ENCODE data around the gene RGS19. TPM values are rescaled to one million over a fixed set of nuclear protein-coding genes. Genes with fewer than 3 reads are reported as not detected.

Gene RGS19
- polyA plus RNA-seq, 3 donors, result 3.8 to 5.4 (median 4.8) TPM

DNA sequence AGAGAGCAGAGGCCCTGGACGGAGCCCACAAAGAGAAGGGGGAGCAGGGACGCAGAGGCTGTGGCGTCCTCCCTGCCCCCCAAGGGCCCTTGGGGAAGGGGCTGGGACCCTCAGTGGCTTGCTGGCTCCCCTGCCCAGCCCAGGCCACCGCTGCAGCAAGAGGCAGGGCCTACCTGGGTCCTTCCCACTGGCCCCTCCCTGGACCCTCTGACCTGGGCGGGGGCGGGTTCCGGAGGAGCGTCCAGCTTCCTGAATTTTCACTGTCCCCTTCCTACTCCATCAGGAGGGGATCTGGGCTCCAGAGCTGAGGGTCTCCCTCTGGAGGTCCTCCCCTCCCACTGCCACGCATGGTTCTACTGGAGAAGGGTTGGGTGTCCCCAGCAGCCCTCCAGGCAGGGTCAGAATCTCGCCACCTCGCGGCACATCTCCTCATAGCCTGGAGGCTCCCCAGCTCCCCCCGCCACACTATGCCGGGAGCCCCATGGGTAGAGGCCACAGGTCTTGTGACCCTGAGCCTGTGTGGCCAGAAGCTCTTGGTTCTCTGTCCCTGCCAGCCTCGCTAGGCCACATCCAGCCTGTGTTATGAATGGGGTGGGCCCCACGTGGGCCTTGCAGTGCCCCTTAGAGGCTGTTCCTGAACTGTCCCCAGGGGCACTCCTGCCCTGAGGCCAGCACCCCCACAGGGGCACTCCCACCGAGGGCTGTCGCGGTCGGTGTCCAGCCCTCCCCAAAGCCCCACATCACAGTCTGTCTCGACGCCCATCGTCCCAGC, 28.9 kb downstream of the RGS19 start:
- DNase-seq (ENCODE audit: low read depth in 3 of 3, low spot score in 2 of 3), result no peak

DNA sequence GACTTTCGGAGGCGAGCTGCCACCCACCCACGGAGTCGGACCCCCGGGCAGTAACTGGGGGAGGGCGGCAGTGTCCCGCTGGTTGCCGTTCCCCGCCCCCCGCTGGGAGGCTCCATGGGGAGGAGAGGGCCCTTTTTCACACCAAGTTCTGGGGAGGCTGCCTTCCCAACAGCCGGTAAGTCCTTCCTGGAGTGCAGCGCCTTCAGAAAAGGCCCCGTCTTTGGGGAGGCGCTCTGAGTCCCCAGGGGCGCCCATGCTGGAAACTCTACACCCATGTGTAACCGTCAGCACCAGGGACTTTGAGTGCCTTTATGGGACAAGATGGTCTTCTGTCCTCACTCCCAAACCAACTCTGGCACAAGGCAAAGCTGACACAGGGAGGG, 29.4 kb downstream of the RGS19 start:
- DNase-seq (ENCODE audit: low read depth in 3 of 3, low spot score in 2 of 3), result no peak

DNA sequence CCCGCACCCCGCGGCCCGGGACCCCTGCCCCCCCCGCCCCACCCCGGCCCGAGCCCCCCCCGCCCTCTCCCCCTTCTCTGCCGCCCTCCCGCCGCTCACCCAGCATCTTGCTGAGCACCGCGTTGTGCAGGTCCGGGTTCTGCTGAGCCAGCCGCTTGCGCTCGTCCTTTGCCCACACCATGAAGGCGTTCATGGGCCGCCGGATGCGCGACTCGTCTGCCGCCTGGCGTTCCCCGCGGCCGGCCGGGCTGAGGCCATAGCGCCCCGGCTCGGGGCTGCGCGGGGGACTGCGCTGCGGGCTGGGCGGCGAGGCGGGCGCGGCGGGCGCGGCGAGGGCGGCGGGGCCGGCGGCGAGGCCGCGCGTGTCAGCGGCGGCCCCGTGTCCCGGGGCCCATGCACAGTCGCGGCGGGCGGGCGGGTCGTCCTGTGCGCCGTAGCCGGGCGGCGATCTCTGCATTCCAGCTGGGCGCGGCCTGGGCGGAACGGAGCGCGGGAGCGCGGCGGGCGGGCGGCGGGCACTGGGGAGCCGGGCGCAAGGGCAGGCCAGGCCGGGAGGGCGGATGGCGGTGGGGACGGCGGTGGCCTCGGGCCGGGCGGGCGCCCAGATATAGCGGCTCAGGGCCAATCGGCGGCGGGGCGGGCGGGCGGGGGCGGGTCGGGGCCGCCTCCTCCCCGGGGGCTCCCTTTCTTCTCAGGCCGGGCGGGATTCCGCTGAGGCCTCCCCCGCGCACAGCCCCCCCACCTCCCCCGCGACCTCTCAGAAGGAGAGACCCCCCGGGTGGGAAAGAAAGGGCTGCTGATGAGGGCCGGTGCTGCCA, 30.0 kb downstream of the RGS19 start, which contains the start of gene SOX18:
Gene SOX18, minus strand, starts transcription at position 580 of the 818 bp plus-strand sequence. Its CDS starts 123 bp downstream, at position 457.
- no peak for DNase-seq (ENCODE audit: low read depth in 3 of 3, low spot score in 2 of 3)

DNA sequence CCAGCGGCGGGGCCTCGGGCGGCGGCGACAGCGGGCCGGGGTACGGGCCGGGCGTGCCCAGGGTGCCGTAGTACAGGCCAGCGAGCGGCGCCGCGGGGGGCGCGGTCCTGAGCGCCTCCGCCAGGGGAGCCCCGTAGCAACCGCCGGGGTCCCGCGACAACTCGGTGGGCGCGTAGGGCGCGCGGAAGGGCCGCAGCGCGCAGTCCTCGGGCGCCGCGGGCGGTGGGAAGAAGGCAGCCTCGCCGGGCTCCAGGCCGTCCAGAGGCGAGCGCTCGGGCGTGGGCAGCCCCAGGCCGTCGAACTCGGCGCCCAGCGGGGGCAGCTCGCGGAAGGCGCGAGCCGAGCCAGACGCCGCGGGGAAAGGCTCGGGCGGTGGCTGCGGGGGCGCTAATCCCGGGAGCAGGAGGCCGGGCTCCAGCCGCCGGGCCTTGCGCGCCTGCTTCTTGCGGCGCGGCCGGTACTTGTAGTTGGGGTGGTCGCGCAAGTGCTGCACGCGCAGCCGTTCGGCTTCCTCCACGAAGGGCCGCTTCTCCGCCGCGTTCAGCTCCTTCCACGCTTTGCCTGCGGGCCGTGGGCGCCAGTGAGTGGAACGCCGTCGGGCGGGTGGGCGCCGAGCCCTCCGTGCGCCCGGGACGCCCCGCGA, 30.8 kb downstream of the RGS19 start:
- DNase-seq (ENCODE audit: low read depth in 3 of 3, low spot score in 2 of 3), result no peak

DNA sequence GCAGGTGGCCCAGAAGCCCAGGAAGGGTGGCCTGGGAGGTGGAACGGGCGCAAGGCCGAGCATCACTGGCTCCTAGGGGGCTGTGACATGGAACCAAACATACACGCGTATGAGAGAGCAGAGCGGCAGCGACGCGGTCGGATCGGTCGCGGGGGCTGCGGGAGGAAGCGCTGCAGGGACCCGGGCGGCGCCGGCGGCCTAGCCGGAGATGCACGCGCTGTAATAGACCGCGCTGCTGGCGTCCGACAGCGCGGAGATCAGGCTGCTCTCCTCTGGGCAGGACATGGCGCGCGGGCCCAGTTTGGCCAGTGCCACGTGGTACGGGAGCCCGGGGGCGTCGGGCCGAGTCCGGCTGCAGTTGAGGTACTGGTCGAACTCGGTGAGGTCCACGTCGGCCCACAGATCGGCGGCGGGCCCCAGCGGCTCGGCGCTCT, 31.3 kb downstream of the RGS19 start:
- no peak for DNase-seq (ENCODE audit: low read depth in 3 of 3, low spot score in 2 of 3)

DNA sequence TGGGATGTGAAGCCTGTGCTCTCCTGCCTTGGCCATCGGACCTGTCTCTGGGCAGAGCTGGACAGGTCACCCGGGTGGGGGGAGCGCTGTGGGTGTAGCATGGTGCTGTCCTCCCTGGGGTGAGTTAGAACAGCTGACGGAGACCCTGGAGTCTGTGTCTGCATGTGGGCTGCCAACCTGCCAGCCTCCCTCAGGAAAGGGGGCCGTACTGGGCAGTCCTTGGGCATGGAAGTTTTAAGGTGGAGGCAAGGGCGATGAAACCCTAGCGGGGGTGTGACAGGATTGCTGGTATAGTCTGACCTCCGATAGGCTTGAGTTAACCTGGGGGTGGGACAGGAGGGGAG, 32.3 kb downstream of the RGS19 start:
- no peak for DNase-seq (ENCODE audit: low read depth in 3 of 3, low spot score in 2 of 3)

DNA sequence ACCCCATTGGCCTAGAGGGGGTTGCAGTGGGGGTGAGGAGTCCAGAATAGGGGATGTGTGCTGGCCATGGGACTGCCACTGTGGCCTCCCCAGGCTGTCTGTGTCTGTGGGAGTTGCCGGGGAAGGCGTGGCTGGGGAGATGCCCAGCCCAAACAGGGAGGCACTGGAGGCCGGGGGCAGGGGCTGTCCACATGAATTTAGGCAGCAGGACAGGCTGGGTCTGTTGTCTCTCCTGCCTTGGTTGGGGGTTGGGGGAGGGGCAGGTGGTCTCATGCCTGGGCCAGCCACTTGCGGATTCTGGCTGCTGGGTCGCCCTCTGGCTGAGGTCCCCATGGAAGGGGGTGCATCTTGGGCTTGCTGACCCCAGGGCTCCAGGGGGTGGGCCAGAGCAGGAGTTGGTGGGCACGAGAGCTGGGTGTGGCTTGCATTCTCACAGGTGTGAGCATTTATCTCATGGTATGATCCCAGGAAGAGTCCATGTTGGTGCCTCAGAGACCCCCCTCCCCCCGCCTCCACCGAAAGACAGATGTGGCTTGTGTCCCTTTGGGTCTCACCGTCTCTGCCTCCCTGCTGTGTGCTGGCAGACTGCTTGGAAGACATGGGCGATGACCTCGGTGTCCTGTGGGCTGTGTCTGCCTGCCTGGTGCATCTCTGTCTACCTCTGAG, 33.8 kb downstream of the RGS19 start:
- DNase-seq (ENCODE audit: low read depth in 3 of 3, low spot score in 2 of 3), result no peak

DNA sequence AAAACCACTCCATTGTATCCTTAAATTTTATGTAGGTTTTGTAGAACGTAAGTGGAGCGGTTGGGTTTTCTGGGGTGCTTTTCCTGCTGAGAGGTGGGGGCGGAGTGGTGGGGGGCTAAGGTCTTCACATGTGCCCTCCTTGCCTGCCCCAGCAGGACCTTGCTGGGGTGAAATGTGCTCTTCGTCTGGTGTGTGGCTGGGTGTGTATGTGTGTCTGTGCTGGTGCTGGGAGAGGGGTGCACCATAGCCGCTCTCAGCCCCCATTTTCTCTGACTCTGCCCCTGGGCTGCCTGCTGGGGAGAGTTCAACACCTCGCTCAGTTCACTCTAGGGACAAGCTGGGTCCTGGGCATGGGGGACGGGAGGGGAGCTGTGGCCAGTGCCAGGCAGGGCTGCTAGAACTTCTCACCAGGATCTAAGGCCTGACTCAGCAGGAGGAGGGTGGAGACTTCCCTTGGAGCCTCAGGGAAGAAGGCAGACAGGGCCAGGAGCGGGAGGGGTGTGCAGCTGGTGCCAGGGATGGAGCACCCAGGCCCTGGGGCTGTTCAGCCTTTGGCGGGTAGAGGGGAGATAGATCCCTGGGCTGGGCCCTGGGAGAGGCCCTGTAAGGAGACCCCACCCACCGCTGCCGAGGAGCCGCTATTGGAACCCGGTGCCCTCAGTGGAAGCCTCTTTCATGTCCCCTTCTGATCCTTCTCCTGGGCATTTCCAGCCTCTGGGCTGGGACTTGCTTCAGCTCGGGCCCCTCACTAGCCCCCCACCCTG, 34.7 kb downstream of the RGS19 start:
- DNase-seq (ENCODE audit: low read depth in 3 of 3, low spot score in 2 of 3), result no peak

DNA sequence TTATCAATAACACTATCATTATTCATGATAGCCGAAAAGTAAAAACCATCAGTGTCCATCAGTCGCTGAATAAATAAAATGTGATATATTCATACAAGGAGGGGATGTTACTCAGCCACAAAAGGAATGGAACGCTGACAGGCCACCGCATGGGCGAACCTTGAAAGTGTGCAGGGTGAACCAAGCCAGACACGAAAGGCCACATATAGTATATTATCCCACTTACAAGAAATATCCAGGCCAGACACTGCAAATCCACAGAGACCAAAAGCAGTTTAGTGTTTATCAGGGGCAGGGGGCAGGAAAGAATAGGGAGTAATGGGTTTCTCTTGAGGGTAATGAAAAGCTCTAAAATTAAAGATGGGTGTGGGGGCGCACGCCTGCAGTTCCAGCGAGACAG, 35.5 kb downstream of the RGS19 start:
- DNase-seq (ENCODE audit: low read depth in 3 of 3, low spot score in 2 of 3), result no peak

DNA sequence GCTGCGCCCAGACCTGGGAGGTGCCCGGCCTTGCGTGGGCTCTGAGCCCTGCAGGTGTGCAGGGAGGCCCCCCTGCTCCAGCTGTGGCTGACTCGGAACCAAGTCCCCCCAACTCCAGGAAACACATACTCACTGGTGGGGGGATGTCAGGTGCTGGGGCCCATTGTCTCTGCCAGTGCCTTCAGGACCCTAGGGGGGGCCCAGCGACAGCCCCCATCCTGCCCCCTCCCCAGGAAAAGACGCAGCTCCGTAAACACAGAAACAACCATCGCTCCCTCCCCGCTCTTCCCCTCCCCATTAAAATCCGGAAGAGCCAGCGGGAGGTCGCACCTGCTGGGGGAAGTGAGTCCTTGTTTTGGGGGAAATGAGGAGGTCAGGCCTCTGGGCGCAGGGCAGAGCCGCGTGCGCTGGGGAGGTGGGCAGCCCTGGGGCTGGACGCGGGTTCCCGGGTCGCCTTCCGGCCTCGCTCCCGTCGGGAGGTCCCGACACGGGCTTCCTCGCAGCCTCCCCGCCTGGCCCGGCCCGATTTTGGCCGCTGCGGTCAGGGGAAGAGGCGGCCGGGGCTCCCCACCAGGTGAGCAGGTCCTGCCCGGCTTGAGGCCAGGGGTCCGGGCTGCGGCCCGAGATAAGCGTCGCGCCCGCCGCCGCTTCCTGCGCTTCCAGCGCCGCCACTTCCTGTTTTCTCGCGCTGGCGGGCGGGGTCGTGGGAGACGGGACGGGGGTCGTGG, 37.1 kb downstream of the RGS19 start:
- DNase-seq (ENCODE audit: low read depth in 3 of 3, low spot score in 2 of 3), result no peak

DNA sequence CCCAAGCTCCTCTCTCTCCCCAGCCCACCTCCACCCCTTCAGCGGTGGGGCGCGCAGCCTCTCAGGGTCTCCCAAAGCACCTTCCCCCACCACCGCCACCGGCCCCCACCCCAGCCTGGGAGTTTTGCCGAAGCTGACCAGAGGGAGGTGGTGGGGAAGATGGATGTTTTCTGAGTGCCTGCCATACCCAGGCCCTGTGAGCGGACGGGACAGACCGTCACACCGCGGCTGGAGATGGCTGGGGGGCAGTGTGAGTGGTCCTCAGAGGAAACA, 37.6 kb downstream of the RGS19 start:
- no peak for DNase-seq (ENCODE audit: low read depth in 3 of 3, low spot score in 2 of 3)

DNA sequence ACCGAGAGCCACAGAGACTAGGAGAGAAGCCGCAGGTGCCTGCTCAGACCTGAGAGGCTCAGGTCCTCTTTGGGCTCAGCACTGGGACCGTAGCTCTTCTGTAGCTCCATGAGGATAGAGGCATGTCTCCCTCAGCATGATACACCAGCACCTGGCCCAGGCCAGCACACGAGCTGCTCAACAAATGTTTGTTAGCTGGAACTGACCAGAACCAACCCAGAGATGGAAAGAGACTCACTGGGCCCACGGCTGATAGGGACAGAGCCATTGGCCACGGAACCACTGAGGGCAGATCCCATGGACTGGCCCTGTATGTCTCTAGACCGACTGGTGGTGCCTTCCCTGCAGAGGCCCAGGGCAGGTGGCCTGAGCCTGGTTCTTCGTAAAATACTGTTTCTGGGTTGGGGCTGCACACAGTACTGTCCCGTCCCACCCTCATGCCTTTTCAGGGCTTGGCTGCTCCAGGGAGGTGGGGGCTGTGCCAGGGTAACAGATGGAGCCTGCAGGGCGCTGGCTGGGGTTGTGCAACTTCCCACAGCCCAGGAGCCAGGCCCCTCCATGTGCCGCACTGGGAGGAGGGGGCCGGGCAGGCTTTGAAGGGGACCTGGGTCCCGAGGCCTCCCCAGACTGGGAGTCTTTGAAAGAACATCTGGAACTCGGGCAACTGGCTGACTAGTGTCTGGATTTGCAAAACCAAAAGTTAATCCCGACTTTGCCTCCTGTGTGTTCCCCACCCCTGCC, 38.1 kb downstream of the RGS19 start:
- no peak for DNase-seq (ENCODE audit: low read depth in 3 of 3, low spot score in 2 of 3)

DNA sequence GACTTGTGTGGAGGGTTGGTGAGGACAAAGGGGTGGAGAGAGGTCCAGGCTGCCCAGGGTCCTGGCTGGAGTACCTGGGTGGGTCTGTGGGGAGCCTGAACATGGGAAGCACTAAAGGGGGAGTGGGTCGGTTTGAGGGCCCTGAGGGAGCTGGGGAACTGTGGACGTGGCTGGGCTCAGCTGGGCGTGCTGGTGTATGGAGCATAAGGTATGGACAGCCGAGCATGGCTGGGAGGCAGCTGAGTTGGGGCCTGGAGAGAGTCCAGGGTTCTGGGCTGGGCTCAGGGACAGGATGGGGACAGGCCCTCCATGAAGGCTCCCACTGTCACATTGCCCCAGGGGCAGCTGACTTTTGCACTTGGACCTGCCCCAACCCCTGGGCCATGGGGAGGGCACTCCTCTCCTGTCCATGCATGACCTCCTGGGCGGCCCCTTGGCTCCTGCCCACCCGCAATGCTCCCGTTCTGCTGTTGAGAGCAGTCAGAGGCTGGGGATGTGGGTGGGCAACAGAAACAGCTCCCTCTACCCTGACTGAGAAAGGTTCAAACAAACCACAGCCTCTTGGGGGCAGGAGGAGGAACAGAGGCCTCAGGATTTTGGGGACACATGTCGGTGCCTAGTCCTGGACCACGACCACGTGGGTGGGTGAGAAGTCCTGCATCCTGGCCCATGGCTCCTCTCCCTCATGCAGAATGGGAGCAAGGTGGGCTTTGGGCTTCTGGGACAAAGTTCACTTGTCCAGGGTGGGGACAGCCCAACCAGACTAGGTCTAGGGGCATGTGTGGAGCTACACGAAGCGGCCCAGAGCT, 38.9 kb downstream of the RGS19 start:
- DNase-seq (ENCODE audit: low read depth in 3 of 3, low spot score in 2 of 3), result no peak

DNA sequence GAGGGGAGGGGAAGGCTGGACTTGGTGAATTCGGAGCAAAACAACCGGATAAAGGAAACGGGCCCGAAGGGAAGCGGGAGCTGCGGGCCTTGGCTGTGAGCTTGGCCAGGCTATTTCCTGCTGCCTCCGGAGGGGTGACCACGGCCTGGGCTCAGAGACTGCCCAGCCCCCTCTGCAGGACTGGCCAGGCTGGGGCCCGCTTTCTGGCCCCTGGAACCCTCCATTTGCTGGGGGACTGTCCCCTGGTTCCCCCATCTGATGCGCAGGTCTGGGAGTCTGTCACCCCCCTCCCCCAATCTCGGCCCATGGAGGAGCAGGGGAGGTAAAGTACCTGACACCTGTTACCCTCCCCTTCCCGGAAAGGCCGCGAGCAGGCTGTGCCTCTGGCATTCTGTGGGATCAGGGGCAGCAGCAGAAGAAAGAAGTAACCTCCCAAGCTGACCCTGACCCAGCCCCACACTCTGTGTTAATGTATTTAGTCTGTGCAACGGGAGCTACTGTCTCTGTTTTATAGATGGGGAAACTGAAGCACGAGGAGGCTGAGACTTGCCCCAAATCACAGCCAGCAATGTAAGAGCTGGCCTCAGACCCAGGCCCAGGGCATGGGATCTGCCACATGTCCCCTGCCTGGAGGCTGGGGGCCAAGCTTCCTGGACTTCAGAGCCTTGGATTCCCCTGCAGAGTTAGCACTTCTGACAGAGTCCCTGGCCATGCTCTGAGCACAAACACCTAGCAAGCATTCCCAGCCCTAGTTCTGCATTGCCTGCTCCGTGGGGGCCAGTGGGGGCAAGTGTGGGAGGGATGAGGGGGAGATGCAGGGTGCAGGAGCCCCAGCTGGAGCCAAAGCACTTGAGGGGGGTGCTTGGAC, 39.8 kb downstream of the RGS19 start:
- no peak for DNase-seq (ENCODE audit: low read depth in 3 of 3, low spot score in 2 of 3)

DNA sequence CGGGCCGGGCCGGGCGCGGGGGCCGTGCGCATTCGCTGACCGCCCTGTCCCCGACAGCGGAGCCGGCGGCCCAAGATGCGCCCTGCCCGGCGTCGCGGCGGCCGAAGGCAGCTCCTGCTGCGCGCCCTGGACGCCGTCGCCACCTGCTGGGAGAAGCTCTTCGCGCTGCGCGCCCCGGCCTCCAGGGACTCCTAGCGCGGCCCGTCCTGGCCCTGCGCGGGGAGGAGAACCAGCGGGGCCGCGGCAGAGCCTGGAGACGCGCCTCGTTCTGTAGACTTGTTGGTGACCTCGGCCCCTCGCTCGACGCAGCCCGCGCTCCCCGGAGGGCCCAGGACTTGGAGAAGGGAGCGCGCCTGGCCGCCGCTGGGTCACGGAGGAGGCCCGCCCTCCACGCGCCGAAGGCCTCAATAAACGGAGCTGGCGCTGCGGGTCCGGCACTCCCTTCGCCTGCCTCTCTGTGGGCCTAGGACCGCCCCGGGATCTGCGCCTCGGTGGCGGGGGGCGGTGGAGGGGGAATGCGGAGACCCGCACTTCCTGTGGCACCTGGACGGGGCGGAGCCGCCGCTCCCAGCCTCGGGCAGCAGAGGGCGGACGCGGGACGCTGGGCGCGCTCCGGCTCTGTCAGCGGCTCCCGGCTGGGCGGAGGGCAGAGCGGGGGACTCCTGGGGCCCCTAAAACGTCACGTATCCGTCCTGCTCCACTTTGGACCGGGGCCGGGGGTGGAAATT, 40.6 kb downstream of the RGS19 start:
- peak in 1 of 3 donors; percentile 62 for DNase-seq (ENCODE audit: low read depth in 3 of 3, low spot score in 2 of 3)

DNA sequence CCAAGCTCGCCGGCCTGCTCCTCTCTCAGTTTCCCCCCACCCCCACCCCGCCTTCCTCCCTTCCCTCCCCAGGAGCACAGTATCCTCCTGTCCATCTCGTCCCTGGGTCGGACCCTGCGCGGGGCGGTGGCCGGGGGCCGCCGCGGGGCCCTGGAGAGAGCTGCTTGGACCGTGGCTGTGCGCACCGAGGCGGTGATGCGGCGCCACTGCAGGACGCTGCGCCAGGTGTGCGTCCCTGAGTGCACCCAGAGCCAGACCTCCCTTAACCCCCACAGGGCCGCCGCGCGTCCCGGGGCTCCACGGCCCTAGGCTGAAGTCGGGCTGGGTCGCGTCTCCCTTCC, 41.1 kb downstream of the RGS19 start:
- no peak for DNase-seq (ENCODE audit: low read depth in 3 of 3, low spot score in 2 of 3)
